Measurements from ENCODE around the gene CHMP6. TPM values are rescaled to one million over a fixed set of nuclear protein-coding genes. Genes with fewer than 3 reads are reported as not detected.

Gene CHMP6
- total and polyA plus RNA-seq, 11 donors: 17.9 to 35.5 (median 19.6) TPM

GRCh38 chr17:81031566-81032550 lies 40.2 kb downstream of the CHMP6 start:
- TF ChIP-seq POLR2A (IDR thresholded peaks at IDR 0.05) (no peak), CTCF (IDR thresholded peaks at IDR 0.05) (no peak)
- Histone ChIP-seq H3K27ac (peak overlapping the region in 10 of 12 donors; percentile 36 to 74 (median 66)), H3K9me3 (no peaks in the 10 kb centered on the region), H3K4me1 (peaks cover 0 to 55% (median 42%) of the 10 kb centered on the region in 12 donors), H3K36me3 (no peaks in the 10 kb centered on the region), H3K4me3 (peak overlapping the region in 6 of 12 donors; percentile 6 to 26 (median 16)), H3K27me3 (peaks cover 0 to 23% (median 7%) of the 10 kb centered on the region in 9 donors)
- 63 to 77% (median 69%) methylated on average over 23 to 41 of the region's 41 CpGs for WGBS, 4 donors
- peak in 3 of 5 donors; percentile 42 to 76 (median 64) for DNase-seq
- ATAC-seq: peak in 3 of 4 donors; percentile 11 to 40 (median 27)
- intact Hi-C loops (cut with DNase I): loop anchor here in 3 of 10 donors (5.0 to 10.0 kb wide), 3 partner anchors 40 to 213 kb away; partner anchors contain the start of gene CHMP6 (in 1 of the 3)

GRCh38 chr17:81032641-81033480 lies 41.2 kb downstream of the CHMP6 start:
- TF ChIP-seq CTCF (IDR thresholded peaks at IDR 0.05) (no peak), POLR2A (IDR thresholded peaks at IDR 0.05) (no peak)
- H3K4me1 ChIP-seq: peaks cover 0 to 65% (median 52%) of the 10 kb centered on the region in 12 donors
- DNase-seq (peak in 3 of 5 donors; percentile 26 to 52 (median 31)), ATAC-seq (no peak)
- H3K27me3 ChIP-seq: peaks cover 0 to 14% (median 5%) of the 10 kb centered on the region in 9 donors
- peak overlapping the region in 6 of 12 donors; percentile 60 to 86 (median 72) for H3K4me3 ChIP-seq
- H3K36me3 ChIP-seq: no peaks in the 10 kb centered on the region
- 77 to 87% (median 81%) methylated on average over 31 to 34 of the region's 34 CpGs for WGBS, 4 donors
- H3K9me3 ChIP-seq: no peaks in the 10 kb centered on the region
- H3K27ac ChIP-seq: peak overlapping the region in 2 of 12 donors; percentile 34 to 71
- intact Hi-C loops (cut with DNase I): loop anchor here in 3 of 10 donors (5.0 to 10.0 kb wide), 3 partner anchors 41 to 212 kb away; partner anchors contain the start of gene CHMP6 (in 1 of the 3)

GRCh38 chr17:81033535-81034167 lies 42.0 kb downstream of the CHMP6 start:
- TF ChIP-seq POLR2A (IDR thresholded peaks at IDR 0.05) (no peak), CTCF (IDR thresholded peaks at IDR 0.05) (no peak)
- Histone ChIP-seq H3K27me3 (peaks cover 0 to 6% (median 0%) of the 10 kb centered on the region in 9 donors), H3K9me3 (no peaks in the 10 kb centered on the region), H3K4me3 (peak overlapping the region; percentile 51 to 89 (median 71)), H3K27ac (peak overlapping the region in 4 of 12 donors; percentile 1 to 71 (median 48)), H3K4me1 (peaks cover 0 to 73% (median 59%) of the 10 kb centered on the region in 12 donors), H3K36me3 (no peaks in the 10 kb centered on the region)
- WGBS, 4 donors: 36 to 43% (median 37%) methylated on average over 22 of the region's 22 CpGs
- intact Hi-C loops (cut with DNase I): loop anchor here in 3 of 10 donors (5.0 to 10.0 kb wide), 3 partner anchors 41 to 211 kb away; partner anchors contain the start of gene CHMP6 (in 1 of the 3)
- no peak for ATAC-seq
- peak in 3 of 5 donors; percentile 45 to 76 (median 62) for DNase-seq
